AG04450 (cell line): ENCODE data around the gene RGSL1. TPM values are rescaled to one million over a fixed set of nuclear protein-coding genes. Genes with fewer than 3 reads are reported as not detected.

ENCODE experiments used
- CTCF ChIA-PET: fragments of 300-600, 350-600 bp; formaldehyde crosslinking; extraction: SDS; loops from one replicate; lab custom pipeline; 2022; ENCODE audit warnings: antibody characterized with exemption, inconsistent platforms; lab: Charles Lee
- POLR2A ChIA-PET: fragments of 350-600 bp; formaldehyde crosslinking; extraction: SDS; loops from one replicate; lab custom pipeline; 2021; ENCODE audit warnings: antibody characterized with exemption, inconsistent platforms; lab: Yijun Ruan, JAX
- DNase-seq: peaks from one replicate; pipeline ENCODE4 v3.0.0-alpha.2; 2011; ENCODE audit warnings: low read depth, low spot score
- H3K27ac ChIP-seq: one replicate; pipeline ENCODE4 v1.5.1; 2012; ENCODE audit warnings: low read depth, low read length, control low read depth
- H3K27me3 ChIP-seq: one replicate; pipeline ENCODE4 v1.6.0; 2012; ENCODE audit warnings: low read length; ENCODE audit not compliant: control insufficient read depth, insufficient read depth
- H3K4me3 ChIP-seq: 2 replicates; pipeline ENCODE4 v1.5.1; 2011; ENCODE audit warnings: mild to moderate bottlenecking, low read depth, low read length, control low read depth
- H3K9me3 ChIP-seq: 2 replicates; pipeline ENCODE4 v1.5.1; 2012; ENCODE audit warnings: low read length; ENCODE audit not compliant: control insufficient read depth, insufficient read depth
- CTCF ChIP-seq: IDR thresholded peaks from 2 replicates; pipeline ENCODE4 v1.5.1; 2011; ENCODE audit warnings: low read depth, low read length, control low read depth, inconsistent platforms
- polyA plus RNA-seq: library from polyadenylated mRNA; depleted of rRNA; stranded (reverse); fragments of >200 nt; gene quantifications from 2 replicates; pipeline ENCODE4 v1.2.3, GENCODE V29; 2011

RGSL1 gene
- polyA plus RNA-seq, 1 experiment = not detected

- peaks cover 7% of the 10 kb centered on the region for H3K9me3 ChIP-seq
- H3K4me3 ChIP-seq = no peak overlapping the region
- no peaks in the 10 kb centered on the region for H3K27me3 ChIP-seq
- H3K27ac ChIP-seq = no peak overlapping the region
- TF ChIP-seq CTCF = no peak
- no peak for DNase-seq
- ChIA-PET POLR2A (no interaction called here), CTCF (no interaction called here)
Observed at GRCh38 chr1:182549346-182549745, 99.4 kb downstream of the RGSL1 start.

- TF ChIP-seq CTCF = no peak
- Histone ChIP-seq H3K4me3 (no peak overlapping the region), H3K27me3 (no peaks in the 10 kb centered on the region), H3K9me3 (peaks cover 7% of the 10 kb centered on the region), H3K27ac (no peak overlapping the region)
- ChIA-PET CTCF (no interaction called here), POLR2A (no interaction called here)
- DNase-seq = no peak
Observed at GRCh38 chr1:182549811-182550210, 99.9 kb downstream of the RGSL1 start.

- Histone ChIP-seq H3K27me3 (peaks cover 5% of the 10 kb centered on the region), H3K27ac (no peak overlapping the region), H3K9me3 (peaks cover 7% of the 10 kb centered on the region), H3K4me3 (no peak overlapping the region)
- TF ChIP-seq CTCF = no peak
- CTCF ChIA-PET = no interaction called here
- DNase-seq = no peak
- POLR2A ChIA-PET = no interaction called here
Observed at GRCh38 chr1:182552527-182552926, 102.6 kb downstream of the RGSL1 start.

- no peak for TF ChIP-seq CTCF
- ChIA-PET POLR2A (no interaction called here), CTCF (no interaction called here)
- no peak overlapping the region for H3K4me3 ChIP-seq
- peaks cover 10% of the 10 kb centered on the region for H3K27me3 ChIP-seq
- H3K27ac ChIP-seq = no peak overlapping the region
- H3K9me3 ChIP-seq = peaks cover 7% of the 10 kb centered on the region
- DNase-seq = no peak
Observed at GRCh38 chr1:182555493-182555892, 105.5 kb downstream of the RGSL1 start.

- Histone ChIP-seq H3K9me3 (peaks cover 7% of the 10 kb centered on the region), H3K27ac (no peak overlapping the region), H3K27me3 (peaks cover 10% of the 10 kb centered on the region), H3K4me3 (no peak overlapping the region)
- ChIA-PET POLR2A (no interaction called here), CTCF (no interaction called here)
- no peak for DNase-seq
- no peak for TF ChIP-seq CTCF
Observed at GRCh38 chr1:182556279-182556678, 106.3 kb downstream of the RGSL1 start.
